MM.1S (cell line): ENCODE data around the gene KLF15.

Source experiments
- DNase-seq: peaks from one replicate; pipeline ENCODE4 v3.0.0-alpha.2; 2015
- H2AFZ ChIP-seq: fragments of 300-600 bp; sonication (generic); 2 replicates; pipeline ENCODE4 v1.6.0; 2016; ENCODE audit warnings: antibody characterized with exemption, low read length
- H3F3A ChIP-seq: fragments of 300-600 bp; sonication (generic); 2 replicates; pipeline ENCODE4 v1.6.1; 2016; ENCODE audit warnings: mild to moderate bottlenecking, antibody characterized with exemption, low read length, moderate library complexity, mixed read lengths; ENCODE audit not compliant: insufficient read depth
- H3K27ac ChIP-seq: fragments of 300-600 bp; sonication (generic); 2 replicates; pipeline ENCODE4 v1.5.1; 2016; ENCODE audit warnings: mild to moderate bottlenecking, low read length
- H3K27me3 ChIP-seq: fragments of 300-600 bp; sonication (generic); replicated peaks from 2 replicates; pipeline ENCODE4 v1.6.0; 2016; ENCODE audit warnings: low read length; ENCODE audit not compliant: insufficient read depth
- H3K36me3 ChIP-seq: fragments of 300-600 bp; sonication (generic); replicated peaks from 2 replicates; pipeline ENCODE4 v1.6.1; 2016; ENCODE audit warnings: mild to moderate bottlenecking, low read length, mixed read lengths; ENCODE audit not compliant: insufficient read depth
- H3K4me1 ChIP-seq: fragments of 300-600 bp; sonication (generic); 2 replicates; pipeline ENCODE4 v1.6.1; 2016; ENCODE audit warnings: low read length, mixed read lengths
- H3K4me2 ChIP-seq: fragments of 300-600 bp; sonication (generic); 2 replicates; pipeline ENCODE4 v1.6.0; 2016; ENCODE audit warnings: low read depth, low read length
- H3K4me3 ChIP-seq: fragments of 300-600 bp; sonication (generic); 2 replicates; pipeline ENCODE4 v1.5.1; 2016; ENCODE audit warnings: low read length, mixed read lengths
- H3K79me2 ChIP-seq: fragments of 300-600 bp; sonication (generic); 2 replicates; pipeline ENCODE4 v1.6.1; 2016; ENCODE audit warnings: mixed run types, low read length, mixed read lengths
- H3K9ac ChIP-seq: fragments of 300-600 bp; sonication (generic); 2 replicates; pipeline ENCODE4 v1.6.1; 2016; ENCODE audit warnings: low read length, mixed read lengths
- H3K9me2 ChIP-seq: fragments of 300-600 bp; sonication (generic); replicated peaks from 2 replicates; pipeline ENCODE4 v1.6.1; 2016; ENCODE audit warnings: mild to moderate bottlenecking, low read length, mixed read lengths; ENCODE audit not compliant: insufficient read depth
- H3K9me3 ChIP-seq: fragments of 300-600 bp; sonication (generic); replicated peaks from 2 replicates; pipeline ENCODE4 v1.6.1; 2016; ENCODE audit warnings: mild to moderate bottlenecking, low read length, mixed read lengths; ENCODE audit not compliant: insufficient read depth
- H4K20me1 ChIP-seq: fragments of 300-600 bp; sonication (generic); 2 replicates; pipeline ENCODE4 v1.6.1; 2016; ENCODE audit warnings: mild to moderate bottlenecking, low read length, moderate library complexity, mixed read lengths; ENCODE audit not compliant: insufficient read depth
- EZH2 ChIP-seq: fragments of 300-600 bp; sonication (generic); optimal IDR thresholded peaks from 2 replicates; pipeline ENCODE3; 2017; ENCODE audit warnings: low read depth, mild to moderate bottlenecking, antibody characterized with exemption, low read length, mixed read lengths
- EZH2phosphoT487 ChIP-seq: fragments of 300-600 bp; sonication (generic); IDR thresholded peaks from 2 replicates; pipeline ENCODE4 v1.6.1; 2018; ENCODE audit warnings: antibody characterized with exemption, low read length
- TF ChIP-seq, protein P1 (sequence below): fragments of 300-600 bp; sonication (generic); IDR thresholded peaks from 2 replicates; pipeline ENCODE4 v1.5.1; 2016; ENCODE audit warnings: antibody characterized with exemption, low read length, mixed read lengths

KLF15 gene

DNA sequence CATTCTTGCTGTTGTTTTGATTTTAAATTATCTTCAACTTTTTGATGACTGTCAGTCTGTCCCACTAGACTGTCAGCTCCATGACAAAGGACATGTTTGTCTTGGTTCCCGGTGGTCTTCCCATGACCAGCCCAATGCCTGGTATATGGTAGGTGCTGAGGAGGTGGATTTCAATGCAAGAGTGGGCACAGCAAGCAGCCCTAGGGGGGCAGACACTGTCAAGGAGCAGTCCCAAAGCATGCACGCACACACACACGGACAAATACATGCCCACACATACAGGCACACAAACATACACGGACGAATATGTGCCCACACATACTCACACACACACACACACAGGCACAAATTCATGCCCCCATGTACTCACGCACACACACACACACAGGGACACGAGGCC lies 12.0 kb downstream of the KLF15 start:
- H3K9me3 ChIP-seq = no peaks in the 10 kb centered on the region
- TF ChIP-seq, protein P1, sequence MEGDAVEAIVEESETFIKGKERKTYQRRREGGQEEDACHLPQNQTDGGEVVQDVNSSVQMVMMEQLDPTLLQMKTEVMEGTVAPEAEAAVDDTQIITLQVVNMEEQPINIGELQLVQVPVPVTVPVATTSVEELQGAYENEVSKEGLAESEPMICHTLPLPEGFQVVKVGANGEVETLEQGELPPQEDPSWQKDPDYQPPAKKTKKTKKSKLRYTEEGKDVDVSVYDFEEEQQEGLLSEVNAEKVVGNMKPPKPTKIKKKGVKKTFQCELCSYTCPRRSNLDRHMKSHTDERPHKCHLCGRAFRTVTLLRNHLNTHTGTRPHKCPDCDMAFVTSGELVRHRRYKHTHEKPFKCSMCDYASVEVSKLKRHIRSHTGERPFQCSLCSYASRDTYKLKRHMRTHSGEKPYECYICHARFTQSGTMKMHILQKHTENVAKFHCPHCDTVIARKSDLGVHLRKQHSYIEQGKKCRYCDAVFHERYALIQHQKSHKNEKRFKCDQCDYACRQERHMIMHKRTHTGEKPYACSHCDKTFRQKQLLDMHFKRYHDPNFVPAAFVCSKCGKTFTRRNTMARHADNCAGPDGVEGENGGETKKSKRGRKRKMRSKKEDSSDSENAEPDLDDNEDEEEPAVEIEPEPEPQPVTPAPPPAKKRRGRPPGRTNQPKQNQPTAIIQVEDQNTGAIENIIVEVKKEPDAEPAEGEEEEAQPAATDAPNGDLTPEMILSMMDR = no peak
- TF ChIP-seq EZH2phosphoT487 (no peak), EZH2 (no peak)
- no peak overlapping the region for H3K27ac ChIP-seq
- H3K9ac ChIP-seq = no peak overlapping the region
- DNase-seq = no peak
- no peaks in the 10 kb centered on the region for H3K27me3 ChIP-seq
- no peak overlapping the region for H2AFZ ChIP-seq
- H3K79me2 ChIP-seq = no peaks in the 10 kb centered on the region
- no peaks in the 10 kb centered on the region for H3F3A ChIP-seq
- no peak overlapping the region for H3K4me3 ChIP-seq
- H3K36me3 ChIP-seq = no peaks in the 10 kb centered on the region
- H3K4me1 ChIP-seq = no peaks in the 10 kb centered on the region
- H3K9me2 ChIP-seq = no peaks in the 10 kb centered on the region
- no peak overlapping the region for H3K4me2 ChIP-seq
- H4K20me1 ChIP-seq = no peaks in the 10 kb centered on the region

DNA sequence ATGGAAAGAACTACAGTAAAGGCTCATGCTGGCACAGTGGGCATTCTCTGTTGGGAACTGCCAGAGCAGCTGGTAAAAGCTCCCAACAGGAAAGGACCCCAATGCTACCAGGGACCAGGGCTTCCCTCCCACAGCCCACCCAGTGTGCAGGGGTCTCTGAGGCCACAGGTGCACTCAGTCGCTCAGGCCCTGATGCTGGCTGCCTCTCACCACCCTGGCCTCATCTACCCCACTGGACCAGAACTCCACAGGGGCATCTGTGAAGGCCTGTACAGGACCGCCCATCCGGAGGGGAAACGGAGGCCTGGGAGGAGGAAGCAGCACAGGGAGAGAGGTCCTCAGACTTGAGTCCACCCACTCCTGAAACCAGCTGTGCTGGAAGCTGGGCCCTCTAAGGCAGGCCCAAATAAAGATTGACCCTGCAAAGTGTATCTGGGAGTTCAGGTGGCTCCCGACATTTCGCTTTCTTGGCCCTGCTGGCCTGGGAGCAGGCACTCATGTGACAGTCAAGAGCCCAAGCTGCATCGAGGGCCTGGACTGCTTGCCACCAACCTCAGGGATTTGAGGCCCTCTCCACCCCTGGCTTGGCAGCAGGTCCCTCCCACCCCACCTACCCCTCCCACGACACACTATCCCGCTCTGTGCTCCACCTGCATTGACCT lies 12.7 kb downstream of the KLF15 start:
- no peak for TF ChIP-seq EZH2
- no peaks in the 10 kb centered on the region for H3K4me1 ChIP-seq
- no peak overlapping the region for H2AFZ ChIP-seq
- no peaks in the 10 kb centered on the region for H3K27me3 ChIP-seq
- H3K9ac ChIP-seq = no peak overlapping the region
- H3F3A ChIP-seq = no peaks in the 10 kb centered on the region
- no peak overlapping the region for H3K4me2 ChIP-seq
- no peak overlapping the region for H3K4me3 ChIP-seq
- no peak for DNase-seq
- H3K9me3 ChIP-seq = no peaks in the 10 kb centered on the region
- no peaks in the 10 kb centered on the region for H3K36me3 ChIP-seq
- H3K79me2 ChIP-seq = no peaks in the 10 kb centered on the region
- no peaks in the 10 kb centered on the region for H4K20me1 ChIP-seq
- no peak overlapping the region for H3K27ac ChIP-seq
- no peaks in the 10 kb centered on the region for H3K9me2 ChIP-seq

DNA sequence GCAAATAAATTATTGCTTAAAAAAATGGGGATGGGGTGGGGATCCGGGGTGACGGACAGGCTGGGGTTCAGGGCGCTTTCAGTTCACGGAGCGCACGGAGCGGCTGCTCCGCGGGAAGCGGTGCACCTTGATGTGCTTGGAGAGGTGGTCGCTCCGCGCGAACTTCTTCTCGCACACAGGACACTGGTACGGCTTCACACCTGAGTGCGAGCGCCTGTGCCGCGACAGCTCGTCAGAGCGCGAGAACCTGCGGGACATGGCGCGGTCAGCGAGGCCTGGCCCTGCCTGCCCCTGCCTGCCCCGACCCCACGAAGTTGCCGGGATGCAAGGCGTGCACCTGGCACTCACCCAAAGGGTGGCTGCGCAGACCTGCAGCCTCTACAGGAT lies 13.6 kb downstream of the KLF15 start:
- Histone ChIP-seq H4K20me1 (no peaks in the 10 kb centered on the region), H3K9me3 (no peaks in the 10 kb centered on the region), H3K4me3 (no peak overlapping the region), H3K9me2 (no peaks in the 10 kb centered on the region), H2AFZ (no peak overlapping the region), H3K4me1 (no peaks in the 10 kb centered on the region), H3K36me3 (no peaks in the 10 kb centered on the region), H3K9ac (no peak overlapping the region), H3K27me3 (no peaks in the 10 kb centered on the region), H3K27ac (no peak overlapping the region), H3K4me2 (no peak overlapping the region), H3F3A (no peaks in the 10 kb centered on the region), H3K79me2 (no peaks in the 10 kb centered on the region)
- no peak for DNase-seq
- TF ChIP-seq EZH2phosphoT487 = no peak
- no peak for TF ChIP-seq EZH2
- TF ChIP-seq, protein P1 = no peak

DNA sequence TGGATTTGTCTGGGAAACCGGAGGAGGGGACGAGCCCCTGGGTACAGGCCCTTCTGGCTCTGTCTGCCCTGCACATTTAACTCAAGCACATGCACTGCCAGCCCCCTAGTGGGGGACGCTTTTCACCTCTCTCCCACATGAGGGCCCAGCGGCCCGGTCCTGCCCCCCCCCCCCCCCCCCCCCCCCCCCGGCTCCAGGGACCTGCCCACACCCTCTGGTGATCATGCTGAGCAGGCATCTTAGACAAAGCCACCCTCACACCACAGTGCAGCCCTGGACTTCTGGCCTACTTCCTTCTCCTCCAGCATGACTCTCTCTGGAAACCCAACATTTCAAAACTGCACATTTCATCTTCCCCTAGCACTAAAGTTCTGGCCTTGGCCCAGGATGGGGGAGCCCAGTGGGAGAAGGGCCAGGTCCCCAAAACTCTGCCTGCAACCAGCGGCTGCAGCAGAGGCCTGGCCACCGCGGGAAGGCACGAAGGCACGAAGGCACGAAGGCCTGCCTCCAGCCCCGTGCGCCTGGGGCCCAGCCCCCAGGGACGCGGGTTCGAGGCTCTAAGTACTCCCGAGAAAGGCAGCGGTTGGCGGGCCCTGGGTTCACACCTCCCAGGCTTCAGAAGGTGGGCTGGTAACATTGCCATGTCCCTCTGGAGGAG lies 14.1 kb downstream of the KLF15 start:
- Histone ChIP-seq H3K9ac (no peak overlapping the region), H2AFZ (no peak overlapping the region), H3K36me3 (no peaks in the 10 kb centered on the region), H3F3A (no peaks in the 10 kb centered on the region), H3K79me2 (no peaks in the 10 kb centered on the region), H3K9me2 (no peaks in the 10 kb centered on the region), H3K9me3 (no peaks in the 10 kb centered on the region), H3K4me3 (no peak overlapping the region), H4K20me1 (no peaks in the 10 kb centered on the region), H3K4me2 (no peak overlapping the region), H3K27ac (no peak overlapping the region), H3K4me1 (no peaks in the 10 kb centered on the region), H3K27me3 (no peaks in the 10 kb centered on the region)
- no peak for DNase-seq
- TF ChIP-seq EZH2 (no peak), EZH2phosphoT487 (no peak)
- TF ChIP-seq, protein P1 = no peak
